HepG2 (cell line): ENCODE data around the gene ZNF593OS. TPM values are rescaled to one million over a fixed set of nuclear protein-coding genes. Genes with fewer than 3 reads are reported as not detected.
A peak's percentile ranks its signal among the peaks of the same experiment; 100 is the strongest.

Experiments used
- ATF7 ChIP-seq, 2 experiments: fragments of 450-650 bp in 1 of 2; sonication (generic) in 1 of 2; formaldehyde crosslinking in 1 of 2; IDR thresholded peaks; 2 replicates each; pipeline versions ENCODE4 v1.4.0 to v1.6.1; 2016 to 2020; ENCODE audit warnings: antibody characterized with exemption in 1 of 2, mild to moderate bottlenecking in 1 of 2, missing genetic modification reagents in 1 of 2
- BRF2 ChIP-seq: sonication (generic); formaldehyde crosslinking; IDR thresholded peaks from 2 replicates; pipeline ENCODE4 v1.8.1; 2022; ENCODE audit warnings: mild to moderate bottlenecking, missing genetic modification reagents
- CREM ChIP-seq, 2 experiments: sonication (generic) in 1 of 2; formaldehyde crosslinking in 1 of 2; IDR thresholded peaks; 2 replicates each; pipeline versions ENCODE4 v1.4.0 to v1.6.1; 2016 to 2020; ENCODE audit warnings: antibody characterized with exemption in 1 of 2, mild to moderate bottlenecking in 1 of 2, missing genetic modification reagents in 1 of 2
- FOXA3 ChIP-seq: IDR thresholded peaks from 2 replicates; pipeline ENCODE4 v1.6.1; 2016; ENCODE audit warnings: missing genetic modification reagents, missing compliant biosample characterization
- GLMP ChIP-seq: sonication (generic); formaldehyde crosslinking; IDR thresholded peaks from 2 replicates; pipeline ENCODE4 v1.9.0; 2021; ENCODE audit warnings: missing genetic modification reagents, mild to moderate bottlenecking, borderline replicate concordance
- ISX ChIP-seq: sonication (generic); formaldehyde crosslinking; conservative IDR thresholded peaks from 2 replicates; pipeline ENCODE4 v1.5.0; 2020; ENCODE audit warnings: missing genetic modification reagents
- KLF13 ChIP-seq: sonication (generic); formaldehyde crosslinking; IDR thresholded peaks from 2 replicates; pipeline ENCODE4 v1.4.0; 2020; ENCODE audit warnings: mild to moderate bottlenecking, missing genetic modification reagents
- MTF1 ChIP-seq: sonication (generic); formaldehyde crosslinking; IDR thresholded peaks from 2 replicates; pipeline ENCODE4 v1.5.0; 2020; ENCODE audit warnings: missing genetic modification reagents
- POLR2AphosphoS5 ChIP-seq: IDR thresholded peaks from 2 replicates; pipeline ENCODE4 v1.6.1; 2012; ENCODE audit warnings: low read depth, low read length
- RAD51 ChIP-seq: fragments of 450-650 bp; IDR thresholded peaks from 2 replicates; pipeline ENCODE4 v1.6.1; 2016; ENCODE audit warnings: borderline replicate concordance
- RARA ChIP-seq: IDR thresholded peaks from 2 replicates; pipeline ENCODE4 v1.6.1; 2016; ENCODE audit warnings: missing genetic modification reagents, missing compliant biosample characterization
- SRY ChIP-seq: sonication (generic); formaldehyde crosslinking; IDR thresholded peaks from 2 replicates; pipeline ENCODE4 v1.8.0; 2022; ENCODE audit warnings: mild to moderate bottlenecking, missing genetic modification reagents
- STAG1 ChIP-seq: sonication (generic); formaldehyde crosslinking; IDR thresholded peaks from 2 replicates; pipeline ENCODE4 v1.4.0; 2020; ENCODE audit warnings: missing genetic modification reagents
- ZFP62 ChIP-seq: sonication (generic); formaldehyde crosslinking; IDR thresholded peaks from 2 replicates; pipeline ENCODE4 v1.4.0; 2020; ENCODE audit warnings: missing genetic modification reagents
- ZGPAT ChIP-seq: IDR thresholded peaks from 2 replicates; pipeline ENCODE4 v1.6.1; 2016; ENCODE audit warnings: mild to moderate bottlenecking
- ZNF224 ChIP-seq: sonication (generic); formaldehyde crosslinking; IDR thresholded peaks from 2 replicates; pipeline ENCODE4 v1.5.0; 2020; ENCODE audit warnings: mild to moderate bottlenecking, missing genetic modification reagents
- ZNF460 ChIP-seq: sonication (generic); formaldehyde crosslinking; IDR thresholded peaks from 2 replicates; pipeline ENCODE4 v1.5.1; 2020; ENCODE audit warnings: missing genetic modification reagents, mild to moderate bottlenecking, borderline replicate concordance
- ZNF556 ChIP-seq: sonication (generic); formaldehyde crosslinking; IDR thresholded peaks from 2 replicates; pipeline ENCODE4 v1.4.0; 2020; ENCODE audit warnings: mild to moderate bottlenecking, missing genetic modification reagents, borderline replicate concordance
- ZNF557 ChIP-seq: sonication (generic); formaldehyde crosslinking; IDR thresholded peaks from 2 replicates; pipeline ENCODE4 v1.4.0; 2020; ENCODE audit warnings: missing genetic modification reagents
- ZNF678 ChIP-seq: sonication (generic); formaldehyde crosslinking; IDR thresholded peaks from 2 replicates; pipeline ENCODE4 v1.4.0; 2020; ENCODE audit warnings: mild to moderate bottlenecking, missing genetic modification reagents
- ZNF790 ChIP-seq: sonication (generic); formaldehyde crosslinking; IDR thresholded peaks from 2 replicates; pipeline ENCODE4 v1.8.0; 2022; ENCODE audit warnings: missing genetic modification reagents, mild to moderate bottlenecking, borderline replicate concordance
- ZNF816 ChIP-seq: sonication (generic); formaldehyde crosslinking; IDR thresholded peaks from 2 replicates; pipeline ENCODE4 v1.8.0; 2022; ENCODE audit warnings: missing genetic modification reagents, mild to moderate bottlenecking, borderline replicate concordance
- ZNF878 ChIP-seq: sonication (generic); formaldehyde crosslinking; IDR thresholded peaks from 2 replicates; pipeline ENCODE4 v1.8.1; 2023; ENCODE audit warnings: mild to moderate bottlenecking, missing genetic modification reagents, moderate library complexity
- ZXDC ChIP-seq: sonication (generic); formaldehyde crosslinking; IDR thresholded peaks from 2 replicates; pipeline ENCODE4 v1.5.0; 2020; ENCODE audit warnings: mild to moderate bottlenecking, missing genetic modification reagents
- polyA plus RNA-seq, 8 experiments: library from polyadenylated mRNA; depleted of rRNA in 3 of 8; stranded (reverse) in 7 of 8; unstranded in 1 of 8; fragments of >200 nt; fragmentation: Illumina TruSeq in 4 of 8; extraction: Trizol in 4 of 8; gene quantifications; 2 replicates each; pipeline versions ENCODE4 v1.2.1 to v1.2.3, GENCODE V29; 2011 to 2016; ENCODE audit warnings: low read depth in 4 of 8, missing spikeins in 1 of 8, mixed read lengths in 1 of 8; ENCODE audit not compliant: insufficient read depth in 1 of 8
- total RNA-seq, 5 experiments: library from RNA; depleted of rRNA; stranded (reverse); fragments of >200 nt; fragmentation: Illumina TruSeq; extraction: Trizol; gene quantifications; 2 replicates each; pipeline ENCODE4 v1.2.3, GENCODE V29; 2016; ENCODE audit warnings: low read depth in 1 of 5

The ZNF593OS gene
- total and polyA plus RNA-seq, 2 of the 13 experiments (the other 11 are each of a cell fraction or from before 2014, with no cell fraction given), result not detected

GRCh38 chr1:26169669-26170471 is 1.8 kb downstream of the ZNF593OS start, which contains the start of gene ZNF593 (continued):
- TF ChIP-seq ZXDC (CRISPR knock-in tag) (no peak), ZNF878 (CRISPR knock-in tag) (no peak), FOXA3 (CRISPR knock-in tag) (peak; percentile 59), CREM (IDR thresholded peaks at IDR 0.05) (peak; percentile 95), CREM (CRISPR knock-in tag; IDR thresholded peaks at IDR 0.05) (peak; percentile 88), ZNF224 (peak; percentile 78; the same call in 1 of the 2 replicates), GLMP (no peak), KLF13 (CRISPR knock-in tag) (no peak), ZFP62 (CRISPR knock-in tag) (peak; percentile 72; the same call in 1 of the 2 replicates), POLR2AphosphoS5 (peak; percentile 88), SRY (peak; percentile 93), ZNF556 (CRISPR knock-in tag) (peak; percentile 87), RARA (CRISPR knock-in tag) (peak; percentile 52), RAD51 (no peak), ZNF816 (CRISPR knock-in tag) (no peak; the same call in 1 of the 2 replicates), ZGPAT (CRISPR knock-in tag) (peak; percentile 94), ATF7 (IDR thresholded peaks at IDR 0.05) (peak; percentile 100), ATF7 (CRISPR knock-in tag; IDR thresholded peaks at IDR 0.05) (peak; percentile 99), ZNF557 (CRISPR knock-in tag) (peak; percentile 80; the same call in 1 of the 2 replicates), BRF2 (CRISPR knock-in tag) (peak; percentile 67), ZNF790 (peak; percentile 66; the same call in 1 of the 2 replicates), ZNF678 (no peak), ISX (CRISPR knock-in tag) (peak; percentile 85), MTF1 (CRISPR knock-in tag) (0 out of 2 replicates have a peak, but pooled peaks have one; percentile 36), STAG1 (CRISPR knock-in tag) (peak; percentile 31), ZNF460 (CRISPR knock-in tag) (no peak; the same call in 1 of the 2 replicates)
